Stimulated activated CD4-positive, alpha-beta T cell treated with anti-CD3 and anti-CD28 coated beads, Interleukin-4, amount 100 ng/mL, for 4 hours (primary cell): ENCODE measurements around the gene MGLL.

Experiments
- DNase-seq, 2 experiments: peaks; one replicate each; pipeline ENCODE4 v3.0.0-alpha.2; 2020

Gene MGLL

GRCh38 chr3:127822041-127822681, at the start of gene MGLL:
MGLL (minus strand) TSS chr3:127822515; CDS start chr3:127822318, 197 bp downstream.
- DNase-seq: no peak

- no peak for DNase-seq
Measured at GRCh38 chr3:127870156-127870555, 47.8 kb upstream of the MGLL start.

- no peak for DNase-seq
Measured at GRCh38 chr3:127867986-127868385, 45.7 kb upstream of the MGLL start.

- DNase-seq: no peak
Measured at GRCh38 chr3:127867412-127867811, 45.1 kb upstream of the MGLL start.

GRCh38 chr3:127865941-127866340, 43.6 kb upstream of the MGLL start:
- DNase-seq: peak in 1 of 2 experiments; percentile 7

- DNase-seq: no peak
Measured at GRCh38 chr3:127860211-127860696, 37.9 kb upstream of the MGLL start.

- no peak for DNase-seq
Measured at GRCh38 chr3:127859730-127860129, 37.4 kb upstream of the MGLL start.

- no peak for DNase-seq
Measured at GRCh38 chr3:127858937-127859336, 36.6 kb upstream of the MGLL start.

- no peak for DNase-seq
Measured at GRCh38 chr3:127858521-127858920, 36.2 kb upstream of the MGLL start.

GRCh38 chr3:127857333-127857732, 35.0 kb upstream of the MGLL start:
- no peak for DNase-seq

- no peak for DNase-seq
Measured at GRCh38 chr3:127856801-127857200, 34.5 kb upstream of the MGLL start.

- no peak for DNase-seq
Measured at GRCh38 chr3:127855246-127855645, 32.9 kb upstream of the MGLL start.

- no peak for DNase-seq
Measured at GRCh38 chr3:127853681-127854080, 31.4 kb upstream of the MGLL start.

GRCh38 chr3:127851899-127852298, 29.6 kb upstream of the MGLL start:
- DNase-seq: no peak

- no peak for DNase-seq
Measured at GRCh38 chr3:127849368-127849767, 27.1 kb upstream of the MGLL start.

- no peak for DNase-seq
Measured at GRCh38 chr3:127848131-127849129, 26.1 kb upstream of the MGLL start.

GRCh38 chr3:127847236-127847720, 25.0 kb upstream of the MGLL start:
- DNase-seq: no peak

GRCh38 chr3:127846576-127846975, 24.3 kb upstream of the MGLL start:
- no peak for DNase-seq

GRCh38 chr3:127844326-127844942, 22.1 kb upstream of the MGLL start:
- no peak for DNase-seq

GRCh38 chr3:127840671-127841070, 18.4 kb upstream of the MGLL start:
- no peak for DNase-seq

GRCh38 chr3:127839099-127839498, 16.8 kb upstream of the MGLL start:
- no peak for DNase-seq

GRCh38 chr3:127835993-127836882, 13.9 kb upstream of the MGLL start:
- DNase-seq: no peak
